Muscle of leg (tissue), 16 donors: ENCODE results near the gene C17orf67. TPM values are rescaled to one million over a fixed set of nuclear protein-coding genes. Genes with fewer than 3 reads are reported as not detected.

Experiments
- DNase-seq: peaks from one replicate; pipeline ENCODE4 v3.0.0; 2013
- H3K27ac ChIP-seq: one replicate; pipeline ENCODE4 v1.5.1; 2013; ENCODE audit warnings: mild to moderate bottlenecking, low read length, control low read depth
- H3K27me3 ChIP-seq: one replicate; pipeline ENCODE4 v1.6.1; 2013; ENCODE audit warnings: low read length; ENCODE audit not compliant: control insufficient read depth, insufficient read depth
- H3K36me3 ChIP-seq: one replicate; pipeline ENCODE4 v1.6.1; 2013; ENCODE audit warnings: low read length; ENCODE audit not compliant: control insufficient read depth, insufficient read depth
- H3K4me1 ChIP-seq: one replicate; pipeline ENCODE4 v1.6.1; 2013; ENCODE audit warnings: low read length; ENCODE audit not compliant: control insufficient read depth, insufficient read depth
- H3K4me3 ChIP-seq: one replicate; pipeline ENCODE4 v1.5.1; 2013; ENCODE audit warnings: low read length, control low read depth
- H3K9me3 ChIP-seq: replicated peaks from 2 replicates; pipeline ENCODE4 v1.6.1; 2013; ENCODE audit warnings: low read depth, low read length; ENCODE audit not compliant: control insufficient read depth
- WGBS: methylation state at CpG from one replicate; pipeline ENCODE4 v1.1.5; 2013; ENCODE audit warnings: missing lambda C conversion rate; ENCODE audit not compliant: insufficient coverage; 5-methylcytosine and 5-hydroxymethylcytosine counted together
- long read RNA-seq, 11 donors: transcript quantifications; one replicate each; lab custom pipeline, GENCODE V29; 2026
- polyA plus RNA-seq, 8 donors: library from polyadenylated mRNA; unstranded; fragments of 120-200 nt; gene quantifications; one replicate each; pipeline versions ENCODE4 v1.2.1 to v1.2.3, GENCODE V29; 2013; ENCODE audit warnings: inconsistent platforms in 1 of 8, low replicate concordance in 1 of 8; ENCODE audit not compliant: insufficient read length in 8 of 8, insufficient read depth in 1 of 8
- total RNA-seq: library from RNA; stranded (reverse); fragments of 120-200 nt; gene quantifications from one replicate; pipeline ENCODE4 v1.2.4, GENCODE V29; 2013

The C17orf67 gene, protein sequence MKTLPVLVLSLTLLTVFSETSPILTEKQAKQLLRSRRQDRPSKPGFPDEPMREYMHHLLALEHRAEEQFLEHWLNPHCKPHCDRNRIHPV
- total RNA-seq (1.3 TPM), polyA plus RNA-seq (1 to 10 TPM; 1.7 to 2.3 (median 1.9) TPM)
- long read RNA-seq, donor 1, result 0 reads
- long read RNA-seq, donor 2, result 0 reads
- long read RNA-seq, donor 3, result 0 reads
- long read RNA-seq, donor 4, result 0 reads
- long read RNA-seq, donor 5, result 0 reads
- long read RNA-seq, donor 6, result 0 reads
- long read RNA-seq, donor 7, result 0 reads
- long read RNA-seq, donor 8, result 0 reads
- long read RNA-seq, donor 9, result 0 reads
- long read RNA-seq, donor 10, partial matches to known transcripts, result 5 of 5 reads
- long read RNA-seq, donor 10, other reads (novel, unspliced or antisense), result 0 of 5 reads
- long read RNA-seq, donor 11, result 0 reads

- Histone ChIP-seq H3K4me1 (peaks cover 17% of the 10 kb centered on the region), H3K4me3 (peak within 1 kb of the TSS; percentile 69), H3K27me3 (no peaks in the 10 kb centered on the region), H3K36me3 (no peaks in the 10 kb centered on the region), H3K9me3 (no peaks in the 10 kb centered on the region), H3K27ac (peak within 1 kb of the TSS; percentile 70)
- WGBS, result under 1% methylated on average over 62 of the region's 66 CpGs
- DNase-seq, result peak; percentile 98
Measured at GRCh38 chr17:56833809-56834379, at the start of gene C17orf67, which contains the start of gene DGKE. Gene C17orf67 (minus strand): TSS chr17:56833920. CDS start chr17:56815810, 18,110 bp downstream. Gene DGKE (plus strand): TSS chr17:56834151. CDS start chr17:56834796, 645 bp downstream.

- Histone ChIP-seq H3K36me3 (peaks cover 7% of the 10 kb centered on the region), H3K27me3 (no peaks in the 10 kb centered on the region), H3K27ac (no peak overlapping the region), H3K4me3 (no peak overlapping the region), H3K4me1 (no peaks in the 10 kb centered on the region), H3K9me3 (no peaks in the 10 kb centered on the region)
- no CpG with 5 or more reads among the region's 3 CpGs for WGBS
- DNase-seq, result no peak
Measured at GRCh38 chr17:56881685-56882295, 48.1 kb upstream of the C17orf67 start.

DNA sequence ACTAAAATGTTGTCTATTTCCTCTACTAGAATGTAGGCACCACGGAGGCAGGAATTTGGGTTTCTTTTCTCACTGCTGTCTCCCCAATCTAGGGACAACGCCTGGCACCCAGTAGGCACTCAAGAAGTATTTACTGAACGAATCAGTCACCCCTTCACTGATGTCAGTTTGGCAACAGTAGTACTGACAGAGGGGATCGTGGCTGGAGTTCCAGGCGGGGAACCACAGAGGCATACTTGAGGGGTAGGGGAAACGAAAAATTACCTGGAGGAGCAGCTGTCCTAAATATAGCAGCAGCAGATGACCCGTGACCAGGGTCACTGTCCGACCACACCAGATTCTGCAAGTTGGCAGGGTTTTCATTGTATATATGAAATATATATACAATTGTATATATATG, 46.9 kb upstream of the C17orf67 start:
- Histone ChIP-seq H3K36me3 (no peaks in the 10 kb centered on the region), H3K4me1 (no peaks in the 10 kb centered on the region), H3K4me3 (no peak overlapping the region), H3K27me3 (no peaks in the 10 kb centered on the region), H3K9me3 (no peaks in the 10 kb centered on the region), H3K27ac (no peak overlapping the region)
- DNase-seq, result no peak
- 90% methylated on average over 4 of the region's 8 CpGs for WGBS

DNA sequence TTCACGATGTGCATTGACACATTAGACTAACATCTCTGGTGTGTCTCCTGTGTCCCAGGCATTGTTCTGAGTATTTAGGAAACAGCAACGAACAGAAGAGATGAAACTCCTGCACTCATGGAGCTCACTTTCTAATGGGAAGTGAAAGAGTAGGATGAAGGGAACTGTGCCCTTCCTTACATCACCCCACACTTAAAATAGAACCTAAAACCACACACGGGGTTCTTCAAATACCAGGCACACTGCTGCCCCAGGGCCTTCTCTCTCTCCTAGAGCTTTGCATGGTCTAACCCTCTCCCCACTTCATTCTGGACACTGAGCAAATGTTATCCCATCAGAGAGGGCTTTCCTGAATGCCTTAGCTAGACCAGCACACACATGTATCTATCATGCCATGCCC, 46.4 kb upstream of the C17orf67 start:
- peak; percentile 35 for DNase-seq
- H3K4me3 ChIP-seq, result no peak overlapping the region
- WGBS, result no CpG with 5 or more reads among the region's 3 CpGs
- H3K9me3 ChIP-seq, result no peaks in the 10 kb centered on the region
- H3K27ac ChIP-seq, result no peak overlapping the region
- no peaks in the 10 kb centered on the region for H3K36me3 ChIP-seq
- H3K27me3 ChIP-seq, result no peaks in the 10 kb centered on the region
- H3K4me1 ChIP-seq, result no peaks in the 10 kb centered on the region

DNA sequence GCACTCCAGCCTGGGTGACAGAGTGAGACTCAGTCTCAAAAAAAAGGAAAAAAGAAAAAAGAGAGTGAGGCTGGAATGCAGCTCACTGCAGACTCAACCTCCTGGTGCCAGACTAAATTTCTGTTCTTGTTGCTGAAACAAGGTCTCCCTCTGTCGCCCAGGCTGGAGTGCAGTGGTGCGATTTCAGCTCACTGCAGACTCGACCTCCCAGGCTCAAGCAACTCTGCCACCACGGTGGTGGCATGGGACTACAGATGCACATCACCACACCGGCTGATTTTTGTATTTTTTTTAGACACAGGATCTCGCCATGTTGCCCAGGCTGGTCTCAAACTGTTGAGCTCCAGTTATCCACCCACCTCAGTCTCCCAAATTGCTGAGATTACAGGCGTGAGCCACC, 45.6 kb upstream of the C17orf67 start:
- no peak for DNase-seq
- Histone ChIP-seq H3K27me3 (no peaks in the 10 kb centered on the region), H3K36me3 (no peaks in the 10 kb centered on the region), H3K4me3 (no peak overlapping the region), H3K9me3 (no peaks in the 10 kb centered on the region), H3K27ac (no peak overlapping the region), H3K4me1 (no peaks in the 10 kb centered on the region)
- 95% methylated on average over 5 of the region's 7 CpGs for WGBS

DNA sequence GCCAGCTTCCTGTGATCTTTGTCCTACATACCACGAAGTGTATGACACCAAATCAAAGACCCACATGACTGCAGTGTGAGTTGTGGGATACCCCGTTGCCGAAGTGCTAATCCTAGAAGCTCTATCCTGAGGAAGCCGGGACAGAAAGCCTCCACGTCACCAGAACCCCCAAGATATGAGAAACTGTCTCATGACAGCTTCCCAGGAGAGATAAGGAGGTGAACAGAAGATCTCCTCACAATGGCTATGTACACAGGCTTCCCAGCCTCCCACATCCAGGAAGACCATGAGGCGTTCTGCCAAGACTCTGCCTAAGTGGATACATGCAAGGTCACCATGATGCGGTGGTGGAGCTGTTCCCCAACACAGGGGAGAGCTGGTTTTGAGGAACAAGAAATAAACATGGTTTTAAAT, 43.1 kb upstream of the C17orf67 start:
- Histone ChIP-seq H3K27ac (no peak overlapping the region), H3K27me3 (no peaks in the 10 kb centered on the region), H3K9me3 (no peaks in the 10 kb centered on the region), H3K4me1 (no peaks in the 10 kb centered on the region), H3K4me3 (no peak overlapping the region), H3K36me3 (no peaks in the 10 kb centered on the region)
- DNase-seq, result no peak
- WGBS, result no CpG with 5 or more reads among the region's 7 CpGs

DNA sequence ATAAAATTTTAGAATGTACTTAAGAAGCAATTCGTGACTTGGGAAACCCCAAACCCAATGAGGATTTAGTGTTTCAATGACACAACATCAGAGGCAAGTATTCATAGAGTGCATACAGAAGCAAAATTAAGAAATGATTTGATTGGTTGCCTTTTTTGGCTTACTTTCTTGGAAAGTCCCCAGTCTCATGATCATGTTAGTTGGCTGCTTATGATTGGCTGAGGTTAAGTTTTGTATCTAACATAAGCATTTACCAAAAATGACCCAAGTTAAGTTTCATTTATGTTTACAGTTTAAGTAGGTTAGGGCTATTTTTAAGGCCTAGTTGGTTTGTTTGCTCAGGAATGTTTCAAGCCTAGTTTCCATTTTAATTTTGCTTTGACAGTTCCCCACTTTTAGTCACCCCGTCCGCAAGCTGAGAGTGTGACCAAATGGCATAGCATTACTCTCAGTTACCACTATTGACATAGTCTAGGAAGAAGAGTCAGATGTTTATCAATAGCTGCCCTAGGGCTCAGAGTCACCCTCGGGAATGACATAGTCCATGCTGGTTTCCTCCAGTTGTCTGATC, 36.4 kb upstream of the C17orf67 start:
- Histone ChIP-seq H3K9me3 (no peaks in the 10 kb centered on the region), H3K27ac (no peak overlapping the region), H3K36me3 (no peaks in the 10 kb centered on the region), H3K4me1 (no peaks in the 10 kb centered on the region), H3K27me3 (no peaks in the 10 kb centered on the region), H3K4me3 (no peak overlapping the region)
- DNase-seq, result no peak
- 80% methylated on average over 1 of the region's 4 CpGs for WGBS

DNA sequence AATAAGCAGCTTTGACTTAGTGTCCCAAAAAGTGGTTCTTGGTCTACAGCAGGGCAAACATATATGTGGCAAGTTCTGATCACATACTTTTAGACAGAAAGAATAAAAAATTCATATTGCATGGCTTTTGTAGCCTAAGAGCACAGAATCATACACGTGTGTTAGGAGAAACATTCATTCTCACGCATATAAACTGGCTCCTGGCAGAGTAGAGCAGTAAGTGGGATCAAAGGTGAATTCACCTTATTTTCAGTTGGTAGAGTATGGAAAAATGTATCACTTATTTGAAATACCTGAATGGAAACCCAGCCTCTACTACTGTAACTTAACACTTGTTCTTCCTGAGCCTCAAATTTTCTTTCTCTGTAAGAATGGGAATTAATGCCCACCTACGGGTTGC, 35.0 kb upstream of the C17orf67 start:
- H3K27me3 ChIP-seq, result no peaks in the 10 kb centered on the region
- WGBS, result 83% methylated on average over 1 of the region's 3 CpGs
- H3K9me3 ChIP-seq, result no peaks in the 10 kb centered on the region
- no peak for DNase-seq
- H3K36me3 ChIP-seq, result no peaks in the 10 kb centered on the region
- H3K27ac ChIP-seq, result no peak overlapping the region
- no peaks in the 10 kb centered on the region for H3K4me1 ChIP-seq
- H3K4me3 ChIP-seq, result no peak overlapping the region

DNA sequence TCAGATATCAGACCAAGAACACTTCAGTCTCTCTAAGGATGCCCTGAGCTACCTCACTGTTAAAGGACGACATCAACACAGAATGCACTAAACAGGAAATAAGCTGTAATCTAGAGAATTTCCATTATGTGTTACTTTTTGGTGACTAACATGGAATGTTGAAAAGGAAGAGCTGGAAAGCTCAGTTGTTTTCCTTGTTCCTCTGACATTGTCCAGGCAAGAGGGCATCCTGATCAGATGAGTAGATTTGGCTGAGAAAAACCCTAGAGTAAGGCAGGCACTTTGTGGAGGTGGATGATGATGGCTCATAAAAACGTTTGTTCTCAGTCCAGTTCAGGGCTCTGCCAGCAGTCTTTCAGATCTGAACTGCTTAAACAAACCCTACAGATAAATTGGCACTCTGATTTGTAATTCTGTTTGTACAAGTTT, 34.2 kb upstream of the C17orf67 start:
- H3K27ac ChIP-seq, result no peak overlapping the region
- no peaks in the 10 kb centered on the region for H3K9me3 ChIP-seq
- no CpG with 5 or more reads among the region's 2 CpGs for WGBS
- H3K27me3 ChIP-seq, result no peaks in the 10 kb centered on the region
- H3K4me3 ChIP-seq, result no peak overlapping the region
- no peaks in the 10 kb centered on the region for H3K4me1 ChIP-seq
- H3K36me3 ChIP-seq, result no peaks in the 10 kb centered on the region
- no peak for DNase-seq

DNA sequence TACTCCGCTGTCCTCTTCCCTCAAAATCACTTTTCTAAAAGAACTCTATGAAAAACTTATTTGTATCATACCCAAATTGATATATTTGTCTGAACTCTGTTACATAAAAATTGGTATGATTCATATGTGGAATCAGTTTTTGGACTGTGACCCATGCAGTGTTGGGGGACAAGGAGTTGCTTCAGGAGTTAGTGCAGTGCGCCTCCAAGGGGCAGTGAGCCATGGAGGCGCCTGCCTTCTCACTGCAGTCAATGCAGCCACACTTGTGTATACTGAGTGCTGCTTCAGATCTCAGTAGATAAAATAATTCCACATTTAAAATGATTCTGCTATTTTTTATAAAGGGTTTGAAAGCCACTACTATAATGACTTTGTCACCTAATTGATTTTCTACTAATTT, 32.8 kb upstream of the C17orf67 start:
- Histone ChIP-seq H3K9me3 (no peaks in the 10 kb centered on the region), H3K4me3 (no peak overlapping the region), H3K36me3 (peaks cover 5% of the 10 kb centered on the region), H3K27ac (no peak overlapping the region), H3K4me1 (no peaks in the 10 kb centered on the region), H3K27me3 (no peaks in the 10 kb centered on the region)
- WGBS, result no CpG with 5 or more reads among the region's 3 CpGs
- DNase-seq, result peak; percentile 10
